ENCODE results near the gene RPS27L.
"Not testable (repeated sequence)": the region's sequence is repeated elsewhere in the genome, so short reads cannot be mapped to it uniquely, and the experiment has no call there.

The RPS27L gene

DNA sequence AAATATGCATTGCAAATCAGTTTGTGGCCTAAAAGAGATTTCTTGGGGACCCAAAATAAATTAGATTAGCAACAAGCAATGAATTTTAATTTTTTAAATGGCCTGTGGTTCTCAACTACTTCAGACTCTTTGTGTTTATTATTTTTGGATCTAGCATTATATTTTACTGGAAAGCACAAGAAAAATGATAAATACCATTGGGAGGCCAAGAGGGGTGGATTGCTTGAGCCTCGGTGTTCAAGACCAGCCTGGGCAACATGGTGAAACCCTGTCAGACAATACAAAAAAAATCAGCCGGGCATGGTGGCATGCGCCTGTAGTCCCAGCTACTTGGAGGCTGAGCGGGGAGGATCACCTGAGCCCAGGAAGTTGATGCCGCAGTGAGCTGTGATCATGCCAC is 22.0 kb downstream of the RPS27L start:
- no peak for DNase-seq

DNA sequence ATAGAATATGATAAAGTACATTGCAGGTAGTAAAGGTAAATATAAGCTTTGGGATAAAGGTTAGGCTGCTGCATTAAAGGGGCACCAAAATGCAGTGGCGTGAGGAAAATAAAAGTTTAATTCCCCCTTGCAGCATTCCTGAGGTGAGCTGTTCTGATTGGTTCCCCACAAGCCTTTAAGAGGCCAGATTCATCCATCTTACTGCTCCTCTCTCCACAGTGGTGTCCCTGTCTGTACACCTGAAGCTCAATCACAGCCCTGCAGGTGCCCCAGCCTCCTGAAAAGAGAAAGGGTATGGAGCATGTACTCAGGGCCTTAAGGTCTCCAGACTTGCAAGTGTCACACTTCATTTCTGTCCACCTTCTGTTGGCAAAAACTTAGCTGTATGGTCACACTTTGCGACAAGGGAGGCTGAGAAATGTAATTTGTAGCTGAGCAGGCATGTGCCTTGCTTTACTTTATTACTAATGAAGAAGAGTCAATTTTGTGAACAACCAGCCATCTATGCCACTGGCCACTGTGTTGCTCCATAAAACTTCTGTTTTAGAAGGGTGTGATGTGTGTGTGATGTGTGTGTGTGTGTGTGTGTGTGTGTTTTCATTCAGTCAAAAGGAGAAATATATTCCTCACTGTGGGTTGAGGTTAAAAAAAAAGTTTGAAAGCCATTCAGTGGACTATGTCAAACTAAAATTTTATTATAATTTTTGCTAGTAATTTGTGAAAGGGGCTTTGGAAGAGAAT is 22.9 kb downstream of the RPS27L start:
- DNase-seq: no peak

DNA sequence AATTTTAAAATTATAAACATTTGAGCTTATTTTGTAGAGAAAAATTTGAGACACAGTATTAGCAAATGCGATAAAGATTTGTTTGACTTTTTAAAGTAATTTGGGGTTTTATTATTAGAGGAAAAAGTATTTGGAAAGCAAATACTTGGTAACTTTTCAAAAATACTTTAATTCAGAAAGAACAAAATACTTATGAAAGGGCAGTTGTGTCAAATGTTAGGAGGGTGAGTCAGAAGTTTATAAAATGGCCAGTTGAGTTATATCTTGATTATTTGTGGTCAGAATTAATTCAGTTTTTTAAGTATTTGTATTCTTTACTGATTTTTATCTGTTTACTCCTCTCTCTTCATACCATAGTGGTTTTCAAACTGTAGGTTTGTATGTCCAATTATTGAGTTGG is 23.5 kb downstream of the RPS27L start:
- no peak for DNase-seq

DNA sequence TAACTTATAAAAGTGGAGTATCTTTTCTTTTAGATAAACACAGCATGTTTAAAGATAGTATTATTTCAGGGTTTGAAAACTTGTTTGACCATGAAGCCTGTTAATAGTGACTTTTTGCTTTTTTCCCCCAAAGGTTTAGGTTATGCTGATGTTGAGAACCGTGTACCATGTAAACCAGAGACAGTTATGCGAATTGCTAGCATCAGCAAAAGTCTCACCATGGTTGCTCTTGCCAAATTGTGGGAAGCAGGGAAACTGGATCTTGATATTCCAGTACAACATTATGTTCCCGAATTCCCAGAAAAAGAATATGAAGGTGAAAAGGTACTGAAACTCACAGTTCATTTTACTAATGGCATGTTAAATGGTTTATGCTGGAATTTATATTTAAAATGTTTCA is 30.6 kb downstream of the RPS27L start:
- no peak for DNase-seq

DNA sequence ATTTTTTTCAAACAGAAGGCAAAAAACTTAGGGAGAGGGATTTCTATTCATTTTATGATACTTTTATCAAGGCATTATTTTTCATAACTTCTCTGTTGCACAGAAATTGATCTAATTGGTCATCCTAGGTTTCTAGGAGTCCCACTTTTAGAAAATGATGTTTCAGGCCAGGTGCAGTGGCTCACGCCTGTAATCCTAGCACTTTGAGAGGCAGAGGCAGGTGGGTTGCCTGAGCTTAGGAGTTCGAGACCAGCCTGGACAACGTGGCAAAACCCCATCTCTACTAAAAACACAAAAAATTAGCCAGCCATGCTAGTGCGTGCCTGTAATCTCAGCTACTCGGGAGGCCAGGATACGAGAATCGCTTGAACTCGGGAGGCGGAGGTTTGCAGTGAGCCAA is 32.8 kb downstream of the RPS27L start:
- no peak for DNase-seq

DNA sequence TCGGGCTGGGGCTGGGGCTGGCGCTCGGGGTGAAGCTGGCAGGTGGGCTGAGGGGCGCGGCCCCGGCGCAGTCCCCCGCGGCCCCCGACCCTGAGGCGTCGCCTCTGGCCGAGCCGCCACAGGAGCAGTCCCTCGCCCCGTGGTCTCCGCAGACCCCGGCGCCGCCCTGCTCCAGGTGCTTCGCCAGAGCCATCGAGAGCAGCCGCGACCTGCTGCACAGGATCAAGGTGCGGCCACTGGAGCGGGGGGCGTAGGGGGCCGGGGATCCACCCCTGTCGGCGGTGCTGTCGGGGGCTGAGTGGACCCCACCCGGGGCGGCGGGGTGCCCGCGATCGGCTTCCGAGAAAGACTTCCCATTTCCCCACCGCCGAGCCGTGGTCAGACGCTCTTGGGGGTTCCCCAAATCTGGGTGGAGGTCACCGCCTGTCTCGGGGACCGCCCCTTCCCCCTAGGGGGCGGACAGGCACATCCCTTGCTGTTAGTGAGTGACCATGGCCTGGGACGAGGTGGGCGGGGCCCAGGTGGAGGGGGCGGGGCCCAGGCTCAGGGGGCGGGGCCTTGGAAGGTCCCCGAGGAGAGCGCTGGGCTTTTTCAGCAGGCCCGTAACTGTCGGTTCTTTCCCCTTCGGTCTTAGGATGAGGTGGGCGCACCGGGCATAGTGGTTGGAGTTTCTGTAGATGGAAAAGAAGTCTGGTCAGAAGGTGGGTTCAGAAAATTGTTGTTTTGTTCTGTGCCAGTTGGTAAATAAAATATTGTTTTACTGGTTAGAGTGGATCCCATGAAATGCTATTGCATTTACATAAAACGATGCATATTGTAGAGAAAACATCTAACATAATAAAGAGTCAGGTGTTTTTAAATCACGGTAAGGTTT is 35.0 kb downstream of the RPS27L start:
- peak; percentile 87 for DNase-seq

DNA sequence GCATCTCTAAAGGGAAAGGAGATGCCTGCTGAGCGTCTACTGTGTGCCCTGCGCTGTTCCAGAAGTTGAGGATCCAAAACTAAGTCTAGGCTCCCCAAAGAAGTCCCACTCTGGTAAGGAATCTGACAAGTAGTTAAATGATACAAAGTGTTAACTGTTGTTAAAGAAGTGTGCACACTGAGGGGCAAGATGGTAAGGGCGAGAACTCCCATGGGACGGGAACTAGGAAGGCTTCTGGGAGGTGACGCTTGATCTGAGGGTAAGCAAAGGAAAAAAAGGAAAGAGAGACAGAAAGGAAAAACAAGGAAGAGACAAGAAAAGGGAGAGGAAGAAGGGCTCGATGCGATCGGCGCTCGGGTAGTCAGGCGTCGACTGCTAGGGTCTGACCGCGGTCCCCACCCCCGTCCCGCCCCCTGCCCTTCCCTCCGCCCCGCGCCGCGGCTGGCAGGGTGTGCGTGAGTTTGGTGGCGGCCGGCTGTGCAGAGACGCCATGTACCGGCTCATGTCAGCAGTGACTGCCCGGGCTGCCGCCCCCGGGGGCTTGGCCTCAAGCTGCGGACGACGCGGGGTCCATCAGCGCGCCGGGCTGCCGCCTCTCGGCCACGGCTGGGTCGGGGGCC is 35.8 kb downstream of the RPS27L start, which contains the start of gene LACTB:
LACTB (plus strand) TSS at position 480 of the 620 bp plus-strand sequence; CDS start at position 491, 11 bp downstream.
- DNase-seq: peak; percentile 95

DNA sequence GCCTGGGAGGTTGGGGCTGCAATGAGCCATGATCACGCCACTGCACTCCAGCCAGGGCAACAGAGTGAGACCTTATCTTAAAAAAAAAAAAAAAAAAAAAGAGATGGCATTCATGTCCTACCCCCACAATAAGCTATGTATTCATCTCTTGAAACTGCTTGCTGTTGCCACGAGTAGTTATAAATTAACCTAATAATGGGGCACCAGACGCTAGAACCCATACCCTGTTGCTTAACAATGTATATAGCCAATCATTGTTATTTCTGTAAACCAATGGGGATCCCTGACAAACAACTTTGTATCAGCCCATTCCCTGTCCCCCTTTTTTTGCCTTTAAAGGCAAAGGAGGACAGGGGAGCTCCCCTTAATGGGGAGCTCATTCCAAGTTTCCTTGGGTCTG is 38.4 kb downstream of the RPS27L start:
- DNase-seq: no peak

DNA sequence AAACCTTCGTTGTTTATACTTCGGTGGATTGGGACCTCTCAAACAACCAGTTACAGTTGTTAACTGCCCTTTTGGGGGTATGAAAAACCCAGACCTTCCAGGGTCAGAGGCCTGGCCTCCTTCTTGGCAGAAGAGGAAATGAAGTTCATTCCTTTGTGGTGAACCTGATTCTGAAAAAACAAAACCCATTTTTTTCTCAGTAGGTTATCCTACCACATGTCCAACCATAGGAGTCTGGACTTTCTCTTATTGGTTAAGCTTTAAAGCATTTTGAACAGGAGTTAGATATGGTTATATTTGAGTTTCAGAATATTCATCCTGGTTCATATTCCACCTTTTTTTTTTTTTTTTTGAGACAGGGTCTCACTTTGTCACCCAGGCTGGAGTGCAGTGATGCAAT is 42.8 kb downstream of the RPS27L start:
- no peak for DNase-seq

DNA sequence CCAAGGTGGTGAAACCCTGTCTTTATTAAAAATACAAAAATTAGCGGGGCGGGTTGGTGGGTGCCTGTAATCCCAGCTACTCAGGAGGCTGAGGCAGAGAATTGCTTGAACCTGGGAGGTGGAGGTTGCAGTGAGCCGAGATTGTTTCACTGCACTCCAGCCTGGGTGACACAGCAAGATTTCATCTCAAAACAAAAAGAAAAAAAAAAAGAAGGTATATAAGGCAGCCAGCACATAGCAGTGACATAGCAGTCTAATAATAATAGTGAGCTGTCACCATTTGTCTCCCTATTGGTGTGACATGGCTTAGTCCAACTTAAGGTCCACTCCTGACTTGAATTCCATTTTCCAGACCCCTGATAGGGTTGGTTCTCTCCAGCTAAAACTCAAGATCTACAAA is 44.4 kb downstream of the RPS27L start:
- DNase-seq: no peak

DNA sequence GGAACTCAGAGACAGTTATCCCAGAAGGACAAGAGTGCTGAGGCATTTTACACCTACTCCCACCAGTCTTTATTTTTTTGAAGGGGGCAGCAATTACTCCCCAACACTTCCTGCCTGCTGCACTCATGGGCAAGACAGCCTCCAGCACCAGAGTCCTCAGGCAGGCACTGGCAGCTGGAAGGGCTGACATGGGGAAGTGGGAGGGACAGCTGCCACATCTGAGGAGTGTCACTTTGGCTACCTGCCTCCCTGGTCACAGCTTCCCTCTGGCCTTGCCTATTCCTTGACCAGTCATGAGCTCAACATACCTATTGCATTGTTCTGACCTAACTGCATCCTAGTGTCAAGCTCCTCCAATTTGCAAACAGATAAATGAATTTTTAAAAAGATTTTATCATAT is 45.8 kb downstream of the RPS27L start:
- DNase-seq: no peak

DNA sequence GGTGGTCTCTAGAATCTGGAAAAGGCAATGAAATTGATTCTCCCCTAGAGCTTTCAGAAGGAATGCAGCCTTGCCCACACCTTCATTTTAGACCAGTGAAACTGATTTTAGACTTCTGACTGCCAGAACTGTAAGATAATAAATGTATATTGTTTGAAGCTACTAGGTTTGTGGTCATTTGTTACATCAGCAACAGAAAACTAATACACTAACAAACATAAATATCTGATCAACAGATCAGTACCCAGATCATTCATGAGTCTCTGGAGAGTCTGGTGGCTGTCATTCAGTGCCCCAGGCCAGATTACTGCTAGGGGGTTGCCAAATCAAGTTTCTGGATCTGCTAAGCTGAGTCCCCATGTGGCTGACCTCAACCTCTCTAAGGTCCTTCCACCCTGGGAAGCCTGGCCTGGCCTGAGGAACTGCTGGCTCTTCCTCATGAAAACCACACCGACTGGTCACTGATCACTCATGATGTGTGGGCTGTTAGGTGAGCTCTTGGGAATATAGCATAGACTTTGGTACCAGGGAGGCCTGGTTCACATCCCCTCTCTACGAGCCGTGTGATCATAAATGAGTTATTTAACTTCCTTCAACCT is 46.8 kb downstream of the RPS27L start:
- no peak for DNase-seq

DNA sequence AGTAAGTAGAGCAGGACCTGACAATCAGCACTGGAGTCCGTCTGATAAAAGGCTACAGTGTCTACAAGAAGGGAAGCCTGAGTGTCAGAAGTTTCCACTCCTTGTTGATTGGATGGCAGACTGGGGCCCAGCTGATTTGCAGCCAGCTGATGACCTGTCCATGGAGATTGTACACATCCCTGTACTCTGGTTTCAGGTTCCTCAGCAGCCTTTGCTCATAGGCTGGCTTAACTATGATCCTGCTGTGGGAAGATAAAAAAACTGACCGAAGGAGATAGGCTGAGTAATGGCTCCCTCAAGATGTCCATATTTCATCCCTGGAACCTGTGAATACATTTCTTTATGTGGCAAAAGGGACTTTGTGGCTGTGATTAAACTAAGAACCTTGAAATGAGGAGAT is 47.4 kb downstream of the RPS27L start:
- no peak for DNase-seq

DNA sequence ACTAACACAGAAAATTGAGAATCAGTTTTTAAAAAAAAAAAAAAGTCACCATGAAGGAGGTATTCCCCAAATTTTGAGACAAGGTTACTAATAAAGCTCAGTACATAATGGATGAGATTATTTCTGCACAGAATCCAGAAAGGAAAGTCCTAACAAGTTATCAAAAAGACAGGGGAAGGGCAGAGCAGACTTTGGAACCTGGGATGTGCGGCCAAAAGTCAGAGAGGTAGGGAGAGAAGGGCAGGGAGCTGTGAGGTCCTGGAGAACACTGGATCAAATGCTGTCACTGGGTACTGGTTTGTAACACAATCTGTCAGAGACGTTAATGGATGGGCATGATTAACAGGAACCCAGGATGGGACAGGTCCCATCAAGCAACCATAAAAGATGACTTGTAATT is 47.8 kb downstream of the RPS27L start:
- DNase-seq: no peak

DNA sequence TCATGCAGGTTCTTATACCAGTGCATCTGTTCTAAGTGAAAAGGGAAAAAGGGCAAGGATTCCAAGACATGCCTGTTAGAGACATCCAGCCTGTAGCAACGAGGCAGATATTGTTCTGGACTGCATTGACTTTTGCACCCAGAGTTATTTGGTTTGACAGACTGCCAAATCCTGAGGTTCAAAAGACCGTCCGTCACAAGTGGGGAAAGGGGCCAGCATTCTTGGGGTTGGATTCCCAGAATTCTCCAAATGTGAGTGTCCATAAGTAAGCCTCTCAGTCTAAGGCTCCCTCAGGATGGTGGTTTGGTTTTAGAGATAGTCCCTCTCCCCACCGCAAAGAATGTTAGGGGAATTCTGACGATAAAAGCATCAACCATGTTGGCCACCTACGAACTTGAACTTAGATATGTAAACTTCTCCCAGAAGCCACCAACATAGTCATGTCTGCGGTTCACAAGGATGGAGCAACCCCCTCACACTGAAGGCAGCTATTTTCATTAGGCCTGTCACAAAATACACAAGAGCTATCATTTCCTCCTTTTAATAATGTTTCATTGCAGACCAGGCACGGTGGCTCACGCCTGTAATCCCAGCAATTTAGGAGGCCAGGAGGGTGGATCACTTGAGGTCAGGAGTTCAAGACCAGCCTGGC is 49.3 kb downstream of the RPS27L start:
- no peak for DNase-seq

DNA sequence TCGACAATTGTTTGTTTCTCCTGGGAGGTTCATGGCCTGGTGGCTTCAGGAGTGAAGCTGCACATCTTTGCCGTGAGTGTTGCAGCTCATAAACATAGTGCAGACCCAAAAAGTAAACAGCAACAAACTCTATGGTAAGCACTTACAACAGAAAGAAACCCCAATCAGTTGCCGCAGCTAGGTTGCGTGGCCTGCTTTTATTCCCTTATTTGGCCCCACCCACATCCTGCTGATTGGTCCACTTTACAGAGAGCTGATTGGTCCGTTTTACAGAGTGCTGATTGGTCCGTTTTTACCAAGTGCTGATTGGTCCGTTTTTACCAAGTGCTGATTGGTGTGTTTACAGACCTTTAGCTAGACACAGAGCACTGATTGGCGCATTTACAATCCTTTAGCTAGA is 51.9 kb downstream of the RPS27L start:
- not testable (repeated sequence) for DNase-seq

DNA sequence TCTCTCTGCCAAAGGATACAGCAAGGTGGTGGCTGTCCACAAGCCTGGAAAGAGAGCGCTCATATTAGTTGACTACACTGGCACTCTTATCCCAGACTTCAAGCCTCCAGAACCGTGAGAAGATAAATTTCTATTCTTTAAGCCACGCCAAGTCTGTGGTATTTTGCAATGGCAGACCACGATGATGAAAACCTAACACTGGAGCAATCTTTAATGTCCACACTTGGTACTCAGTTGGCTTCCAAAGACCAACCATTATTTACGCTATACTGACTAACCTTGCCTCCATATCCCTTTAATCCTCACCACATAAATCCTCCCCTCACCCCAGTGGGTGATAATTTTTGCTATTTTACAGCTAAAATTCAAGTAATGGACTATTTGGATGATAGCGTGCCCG is 52.5 kb downstream of the RPS27L start:
- no peak for DNase-seq

DNA sequence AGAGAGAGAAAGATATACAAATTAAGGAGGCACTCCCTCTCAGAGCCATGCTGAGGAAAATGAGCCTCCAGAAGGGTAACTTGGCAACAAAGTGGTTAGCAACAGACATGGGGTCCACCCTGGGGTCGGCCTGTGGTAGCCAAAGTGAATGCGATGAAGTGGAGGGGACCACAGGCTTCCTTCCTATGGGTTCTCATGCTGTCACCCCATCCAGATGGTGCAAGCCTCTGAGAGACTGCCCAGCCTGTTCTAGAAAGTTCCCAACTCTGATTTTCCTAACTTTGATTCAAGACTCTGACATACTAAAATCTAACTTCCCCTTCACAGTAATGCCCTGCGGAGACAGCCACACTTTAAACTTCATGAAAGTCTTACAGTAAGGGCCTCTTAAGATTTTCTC is 53.9 kb downstream of the RPS27L start:
- no peak for DNase-seq

DNA sequence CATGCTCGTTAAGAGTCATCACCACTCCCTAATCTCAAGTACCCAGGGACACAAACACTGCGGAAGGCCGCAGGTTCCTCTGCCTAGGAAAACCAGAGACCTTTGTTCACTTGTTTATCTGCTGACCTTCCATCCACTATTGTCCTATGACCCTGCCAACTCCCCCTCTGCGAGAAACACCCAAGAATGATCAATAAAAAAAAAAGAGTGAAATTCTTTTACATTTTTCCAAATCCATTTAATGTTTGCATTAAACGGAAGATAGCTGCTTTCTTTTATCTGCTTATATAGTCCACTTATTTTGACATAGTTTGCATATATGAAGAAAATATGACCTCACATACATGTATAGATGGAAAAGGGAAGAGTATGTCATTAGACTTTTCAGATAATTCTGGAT is 57.7 kb downstream of the RPS27L start:
- DNase-seq: not testable (repeated sequence)

DNA sequence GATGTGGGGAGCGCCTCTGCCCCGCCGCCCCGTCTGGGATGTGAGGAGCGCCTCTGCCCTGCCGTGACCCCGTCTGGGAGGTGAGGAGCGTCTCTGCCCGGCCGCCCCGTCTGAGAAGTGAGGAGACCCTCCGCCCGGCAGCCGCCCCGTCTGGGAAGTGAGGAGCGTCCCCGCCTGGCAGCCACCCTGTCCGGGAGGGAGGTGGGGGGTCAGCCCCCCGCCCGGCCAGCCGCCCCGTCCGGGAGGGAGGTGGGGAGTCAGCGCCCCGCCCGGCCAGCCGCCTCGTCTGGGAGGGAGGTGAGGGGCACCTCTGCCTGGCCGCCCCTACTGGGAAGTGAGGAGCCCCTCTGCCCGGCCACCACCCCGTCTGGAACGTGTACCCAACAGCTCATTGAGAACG is 58.4 kb downstream of the RPS27L start:
- DNase-seq: not testable (repeated sequence)

Data from RPMI8226 (cell line).